ENCODE data around the gene IFIT2.
"Not testable (repeated sequence)": the region's sequence is repeated elsewhere in the genome, so short reads cannot be mapped to it uniquely, and the experiment has no call there.

Gene IFIT2

GRCh38 chr10:89344156-89344555 lies 42.3 kb downstream of the IFIT2 start:
- no peak for DNase-seq

GRCh38 chr10:89345367-89346000 lies 43.6 kb downstream of the IFIT2 start:
- no peak for DNase-seq

DNA sequence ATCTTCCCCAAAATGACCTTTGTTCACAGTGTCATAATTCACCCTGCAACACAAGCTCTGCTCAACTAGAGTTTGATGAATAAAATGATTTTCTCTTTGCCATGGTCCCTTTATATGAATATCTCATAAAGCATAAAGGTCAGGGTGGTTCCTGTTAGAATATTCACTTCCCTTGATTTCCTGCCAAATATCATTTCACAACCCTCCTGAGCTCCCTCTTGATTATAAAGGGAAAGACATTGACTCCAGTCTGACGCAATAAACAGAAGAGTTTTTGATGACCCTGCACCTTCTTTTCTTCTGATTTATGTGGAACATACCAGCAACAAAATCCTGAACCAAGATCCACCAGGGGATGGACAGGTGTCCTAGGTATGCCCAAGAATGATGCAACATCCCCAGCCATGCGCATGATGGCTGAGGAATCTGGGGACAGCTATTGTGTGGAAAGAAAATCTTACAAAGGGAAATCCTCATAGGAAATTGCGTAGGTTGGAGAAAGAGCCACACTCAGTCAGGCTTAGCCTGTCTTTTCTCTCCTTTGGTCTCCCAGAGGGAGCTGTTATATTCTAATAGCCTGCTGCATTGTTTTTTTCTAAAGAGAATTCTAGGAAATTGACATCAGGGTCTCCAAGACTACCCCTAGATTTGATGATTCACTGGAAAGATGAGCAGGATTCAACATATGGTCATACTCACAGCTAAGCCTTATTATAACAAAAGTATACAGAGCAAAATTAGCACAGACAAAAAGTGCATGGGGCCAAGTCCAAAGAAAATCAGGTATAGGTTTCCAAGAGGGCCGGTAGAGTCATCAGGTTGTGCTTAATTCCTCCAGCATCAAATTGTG lies 44.8 kb downstream of the IFIT2 start:
- DNase-seq: peak; percentile 8

- no peak for DNase-seq
These were observed 46.0 kb downstream of the IFIT2 start for GRCh38 chr10:89347701-89348457.

GRCh38 chr10:89348481-89348880 lies 46.6 kb downstream of the IFIT2 start:
- DNase-seq: no peak

GRCh38 chr10:89348975-89349374 lies 47.1 kb downstream of the IFIT2 start:
- no peak for DNase-seq

DNA sequence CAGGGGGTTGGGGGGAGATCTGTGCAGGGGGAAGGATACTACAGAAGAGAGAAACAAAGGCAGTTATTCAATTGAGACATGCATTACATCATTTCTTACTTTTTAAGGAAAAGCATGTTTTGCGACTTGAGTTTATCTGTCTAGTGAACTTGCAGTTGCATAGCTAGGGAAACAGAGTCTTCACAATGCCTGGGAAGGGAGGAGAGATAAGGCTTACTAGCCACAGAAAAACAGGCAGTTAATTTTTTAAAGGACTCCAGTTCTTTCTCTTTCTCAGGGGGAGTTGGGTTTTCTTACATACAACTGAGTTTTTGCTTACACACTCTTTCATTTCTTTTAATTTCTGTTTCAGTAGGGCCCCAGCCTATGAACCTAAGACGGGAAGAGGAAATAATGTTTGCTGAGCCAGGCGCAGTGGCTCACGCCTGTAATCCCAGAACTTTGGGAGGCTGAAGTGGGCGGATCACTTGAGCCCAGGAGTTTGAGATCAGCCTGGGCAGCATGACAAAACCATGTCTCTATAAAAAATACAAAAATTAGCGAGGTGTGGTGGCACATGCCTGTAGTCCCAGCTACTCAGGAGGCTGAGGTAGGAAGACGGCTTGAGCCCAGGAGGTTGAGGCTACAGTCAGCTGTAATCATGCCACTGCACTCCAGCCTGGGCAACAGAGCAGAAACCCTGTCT lies 48.9 kb downstream of the IFIT2 start:
- not testable (repeated sequence) for DNase-seq

DNA sequence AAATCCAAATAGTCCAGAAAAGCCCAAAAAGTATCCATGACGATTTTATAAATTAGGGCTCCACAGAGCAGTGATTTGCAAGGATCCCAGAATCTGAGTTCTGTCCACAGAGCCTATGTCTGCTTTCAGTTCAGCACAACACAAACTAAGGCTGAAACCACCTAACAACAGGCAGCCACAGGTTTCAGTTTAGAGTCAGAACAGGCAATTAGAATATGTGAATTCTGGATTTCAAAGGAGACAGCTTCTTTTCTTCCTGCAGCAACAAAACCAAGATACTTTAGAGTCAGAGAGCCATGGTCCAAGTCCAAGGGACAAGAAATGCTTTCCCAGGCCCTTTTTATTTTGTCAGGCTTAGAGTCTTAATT lies 49.5 kb downstream of the IFIT2 start:
- DNase-seq: no peak

DNA sequence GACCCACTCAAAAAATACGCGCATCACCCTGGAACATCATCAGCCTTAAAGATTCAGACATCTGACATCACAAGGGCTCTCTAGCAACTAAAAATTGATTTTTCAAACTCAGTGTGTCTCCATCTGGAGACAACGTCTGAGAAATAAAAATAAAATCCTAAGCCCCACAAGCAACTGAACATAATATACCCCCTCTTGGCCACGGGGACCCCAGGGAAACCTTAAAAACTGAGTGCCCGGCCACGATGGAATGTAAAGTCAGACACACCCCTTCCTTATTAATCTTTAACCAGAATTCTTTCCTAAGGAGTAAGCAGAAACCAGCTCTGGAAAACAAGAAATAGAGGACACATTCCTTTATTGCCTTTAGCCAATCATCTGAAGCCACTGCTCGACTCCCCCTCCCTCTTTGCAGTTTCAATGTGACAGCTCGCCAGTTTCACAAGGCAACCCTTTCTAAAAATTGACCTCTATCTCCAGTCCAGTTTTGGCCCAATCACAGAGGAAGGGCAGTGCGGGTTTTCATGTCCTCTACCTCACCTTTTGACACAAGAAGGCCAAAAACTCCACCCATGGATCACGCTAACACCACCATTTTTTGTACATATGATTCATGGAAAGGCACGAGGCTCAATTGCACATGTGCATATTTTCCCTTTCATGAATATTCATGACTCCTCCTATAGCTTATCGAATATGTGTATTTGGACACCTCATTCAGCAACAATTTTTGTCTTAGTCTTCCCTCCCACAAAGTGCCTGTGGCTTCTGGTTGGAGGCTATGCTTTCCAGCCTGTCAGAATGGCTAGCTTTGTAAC lies 50.1 kb downstream of the IFIT2 start:
- no peak for DNase-seq

DNA sequence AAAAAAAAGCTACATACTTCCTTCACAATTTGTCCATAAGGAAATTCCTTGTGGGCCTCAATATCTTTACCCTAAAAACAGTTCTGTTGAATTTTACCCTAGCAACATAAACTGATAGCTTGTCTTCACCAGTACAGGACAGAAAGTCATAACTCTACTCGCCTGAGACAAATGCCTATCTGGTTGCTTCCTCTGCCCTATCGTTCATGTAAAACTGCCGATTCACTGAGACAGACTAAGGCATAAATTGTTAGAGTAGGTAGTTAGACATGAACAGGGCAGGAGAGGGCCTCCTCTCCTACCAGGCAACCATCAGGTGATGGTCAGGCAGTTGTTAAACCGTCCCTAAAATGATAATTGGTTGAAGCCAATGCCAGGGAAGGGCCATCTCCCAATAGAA lies 51.0 kb downstream of the IFIT2 start:
- no peak for DNase-seq

- no peak for DNase-seq
These were observed 53.6 kb downstream of the IFIT2 start for GRCh38 chr10:89355394-89355931.

GRCh38 chr10:89357096-89357495 lies 55.2 kb downstream of the IFIT2 start:
- no peak for DNase-seq

DNA sequence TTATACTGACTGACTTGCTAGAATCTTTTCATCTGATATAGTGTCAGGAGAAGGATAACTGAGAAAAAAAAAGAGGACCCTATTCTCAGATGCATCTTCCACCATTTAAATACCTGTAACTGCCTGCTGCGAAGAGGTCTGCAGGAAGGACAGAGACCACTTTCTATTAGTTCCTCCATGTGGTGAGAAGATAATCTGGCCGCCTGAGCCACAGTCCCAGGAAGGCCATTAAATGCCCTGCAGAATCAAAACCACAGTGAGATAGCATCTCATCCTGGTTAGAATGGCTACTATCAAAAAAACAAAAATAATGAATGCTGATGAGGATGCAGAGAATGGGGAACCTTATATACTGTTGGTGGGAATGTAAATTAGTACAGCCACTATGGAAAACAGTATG lies 56.1 kb downstream of the IFIT2 start:
- no peak for DNase-seq

Data from NCI-H2029 (cell line).